Activated CD8-positive, alpha-beta T cell treated with anti-CD3 and anti-CD28 coated beads for 36 hours (primary cell): ENCODE results near the gene PARD3. TPM values are rescaled to one million over a fixed set of nuclear protein-coding genes. Genes with fewer than 3 reads are reported as not detected.

ENCODE experiments used
- ATAC-seq: fragments of 200-7000 bp; cut with Tn5 transposase; one replicate; pipeline ENCODE4 v1.10.0; 2021; ENCODE audit warnings: mild to moderate bottlenecking, moderate library complexity
- CTCF ChIA-PET: fragments of 350-600 bp; sonication (Branson Sonifier 250); formaldehyde crosslinking; loops from one replicate; lab custom pipeline; 2021; ENCODE audit warnings: antibody characterized with exemption; lab: Charles Lee
- POLR2A ChIA-PET: fragments of 350-600 bp; sonication (Branson Sonifier 250); formaldehyde crosslinking; loops from one replicate; lab custom pipeline; 2021; ENCODE audit warnings: antibody characterized with exemption; lab: Charles Lee
- DNase-seq: peaks from one replicate; pipeline ENCODE4 v3.0.0-alpha.2; 2020
- H3K27ac Mint-ChIP-seq: one replicate; pipeline ENCODE4 v1.8.0; 2021; ENCODE audit warnings: mild to moderate bottlenecking, mixed read lengths
- H3K27me3 Mint-ChIP-seq: one replicate; pipeline ENCODE4 v1.8.0; 2021; ENCODE audit warnings: mixed read lengths
- H3K36me3 Mint-ChIP-seq: one replicate; pipeline ENCODE4 v1.8.0; 2021; ENCODE audit warnings: low read depth, mixed read lengths
- H3K4me1 Mint-ChIP-seq: one replicate; pipeline ENCODE4 v1.8.0; 2021; ENCODE audit warnings: low read depth, mixed read lengths
- H3K4me3 Mint-ChIP-seq: one replicate; pipeline ENCODE4 v1.8.0; 2021; ENCODE audit warnings: mild to moderate bottlenecking, moderate library complexity, mixed read lengths
- H3K9me3 Mint-ChIP-seq: one replicate; pipeline ENCODE4 v1.8.0; 2021; ENCODE audit warnings: mixed read lengths
- intact Hi-C: fragments of 100-400 bp; cut with micrococcal nuclease; formaldehyde crosslinking; loops from one replicate; pipeline ENCODE4 v1.10.0; 2022
- total RNA-seq, 2 experiments: library from RNA; stranded (reverse); gene quantifications; one replicate each; pipeline ENCODE4 v1.2.3, GENCODE V29; 2021
- TF ChIP-seq, protein P1 (sequence below): fragments of 200-600 bp; IDR thresholded peaks from one replicate; pipeline ENCODE4 v1.8.0; 2022; ENCODE audit warnings: antibody characterized with exemption, mild to moderate bottlenecking

The PARD3 gene
- total RNA-seq, 2 experiments from 2014 or later, result 1.6 to 2.0 TPM

DNA sequence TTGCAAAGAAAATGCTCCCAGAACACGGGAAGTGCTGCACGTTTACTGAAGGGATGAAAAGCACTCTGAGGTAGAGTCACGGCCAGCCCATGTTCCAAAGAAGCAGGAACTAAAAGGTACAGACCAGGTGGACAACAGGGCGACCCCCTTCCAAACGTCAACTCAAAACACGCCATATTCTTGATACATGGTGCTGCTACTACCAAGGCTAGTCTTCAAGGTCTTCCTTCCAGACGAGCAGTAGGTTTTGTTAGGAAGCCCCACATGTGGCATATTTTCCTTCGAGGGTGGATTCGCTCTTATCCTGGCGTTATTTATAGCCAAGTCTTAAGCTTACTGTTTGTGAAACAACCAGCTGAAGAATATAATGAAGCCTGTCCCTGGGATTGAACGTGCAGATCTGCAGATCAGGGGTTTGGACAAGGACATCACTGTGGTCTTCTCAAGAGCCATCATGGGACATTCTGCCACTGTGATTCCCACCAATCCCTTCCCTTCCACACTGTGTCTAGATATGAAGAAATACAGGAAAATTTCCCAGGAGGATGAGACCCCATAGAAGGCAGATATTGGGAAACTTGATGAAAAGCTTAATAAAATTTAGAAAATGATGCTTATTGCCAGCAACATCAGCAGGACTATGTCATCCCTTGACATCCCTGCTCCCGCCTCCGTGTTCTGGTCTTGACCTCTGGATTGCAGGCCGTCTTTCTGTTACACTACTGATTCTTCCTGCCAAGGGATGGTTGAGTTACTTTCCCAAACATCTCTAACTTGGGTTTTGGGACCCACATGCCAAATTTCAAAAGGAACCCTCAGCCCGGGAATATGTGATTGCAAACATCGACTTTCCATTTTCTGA, 734.4 kb downstream of the PARD3 start:
- CTCF ChIA-PET, result no interaction called here
- Mint-ChIP-seq H3K4me1 (no peaks in the 10 kb centered on the region), H3K36me3 (no peaks in the 10 kb centered on the region), H3K27ac (no peak overlapping the region), H3K27me3 (no peaks in the 10 kb centered on the region), H3K4me3 (no peak overlapping the region), H3K9me3 (no peaks in the 10 kb centered on the region)
- DNase-seq, result no peak
- intact Hi-C loops, result no loop called here
- TF ChIP-seq, protein P1, sequence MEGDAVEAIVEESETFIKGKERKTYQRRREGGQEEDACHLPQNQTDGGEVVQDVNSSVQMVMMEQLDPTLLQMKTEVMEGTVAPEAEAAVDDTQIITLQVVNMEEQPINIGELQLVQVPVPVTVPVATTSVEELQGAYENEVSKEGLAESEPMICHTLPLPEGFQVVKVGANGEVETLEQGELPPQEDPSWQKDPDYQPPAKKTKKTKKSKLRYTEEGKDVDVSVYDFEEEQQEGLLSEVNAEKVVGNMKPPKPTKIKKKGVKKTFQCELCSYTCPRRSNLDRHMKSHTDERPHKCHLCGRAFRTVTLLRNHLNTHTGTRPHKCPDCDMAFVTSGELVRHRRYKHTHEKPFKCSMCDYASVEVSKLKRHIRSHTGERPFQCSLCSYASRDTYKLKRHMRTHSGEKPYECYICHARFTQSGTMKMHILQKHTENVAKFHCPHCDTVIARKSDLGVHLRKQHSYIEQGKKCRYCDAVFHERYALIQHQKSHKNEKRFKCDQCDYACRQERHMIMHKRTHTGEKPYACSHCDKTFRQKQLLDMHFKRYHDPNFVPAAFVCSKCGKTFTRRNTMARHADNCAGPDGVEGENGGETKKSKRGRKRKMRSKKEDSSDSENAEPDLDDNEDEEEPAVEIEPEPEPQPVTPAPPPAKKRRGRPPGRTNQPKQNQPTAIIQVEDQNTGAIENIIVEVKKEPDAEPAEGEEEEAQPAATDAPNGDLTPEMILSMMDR, result no peak
- POLR2A ChIA-PET, result no interaction called here
- ATAC-seq, result no peak

DNA sequence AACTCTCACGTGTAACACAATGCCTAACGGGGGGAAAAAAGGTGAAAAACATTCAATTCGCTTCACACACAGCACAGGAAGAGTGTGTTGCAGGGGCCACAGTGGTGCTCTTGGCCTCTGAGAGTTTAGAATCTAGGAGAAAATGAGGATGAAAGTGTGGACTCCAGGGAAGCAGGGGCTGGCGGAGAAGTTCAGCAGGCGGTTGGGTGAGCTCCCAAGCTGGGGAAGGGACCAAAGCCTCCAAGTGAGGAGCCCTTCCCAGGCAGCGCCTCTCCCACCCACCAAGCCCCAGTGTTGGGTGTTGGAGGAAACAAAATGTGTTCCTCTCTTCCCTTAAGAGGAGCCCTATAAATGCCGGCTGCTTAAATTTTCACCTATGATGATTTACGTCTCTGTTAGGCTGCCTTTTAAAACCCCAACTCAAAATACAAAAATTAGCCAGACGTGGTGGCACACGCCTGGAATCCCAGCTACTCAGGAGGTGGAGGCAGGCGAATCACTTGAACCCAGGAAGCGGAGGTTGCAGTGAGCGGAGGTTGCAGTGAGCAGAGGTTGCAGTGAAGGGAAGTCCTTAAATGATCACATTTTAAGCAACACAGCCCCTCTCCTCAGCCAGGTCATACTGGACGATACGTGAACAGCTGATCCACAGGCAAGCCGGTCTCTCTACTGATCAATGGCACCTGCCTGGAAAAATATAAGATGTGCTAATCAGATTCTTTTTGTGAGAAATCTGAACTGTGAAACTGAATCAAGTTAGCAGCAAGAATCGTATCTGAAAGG, 735.2 kb downstream of the PARD3 start:
- H3K9me3 Mint-ChIP-seq, result no peaks in the 10 kb centered on the region
- no peaks in the 10 kb centered on the region for H3K27me3 Mint-ChIP-seq
- no peak overlapping the region for H3K27ac Mint-ChIP-seq
- TF ChIP-seq, protein P1, result no peak
- ChIA-PET POLR2A (no interaction called here), CTCF (no interaction called here)
- ATAC-seq (no peak), DNase-seq (no peak)
- H3K36me3 Mint-ChIP-seq, result no peaks in the 10 kb centered on the region
- intact Hi-C loops, result no loop called here
- no peak overlapping the region for H3K4me3 Mint-ChIP-seq
- H3K4me1 Mint-ChIP-seq, result no peaks in the 10 kb centered on the region

DNA sequence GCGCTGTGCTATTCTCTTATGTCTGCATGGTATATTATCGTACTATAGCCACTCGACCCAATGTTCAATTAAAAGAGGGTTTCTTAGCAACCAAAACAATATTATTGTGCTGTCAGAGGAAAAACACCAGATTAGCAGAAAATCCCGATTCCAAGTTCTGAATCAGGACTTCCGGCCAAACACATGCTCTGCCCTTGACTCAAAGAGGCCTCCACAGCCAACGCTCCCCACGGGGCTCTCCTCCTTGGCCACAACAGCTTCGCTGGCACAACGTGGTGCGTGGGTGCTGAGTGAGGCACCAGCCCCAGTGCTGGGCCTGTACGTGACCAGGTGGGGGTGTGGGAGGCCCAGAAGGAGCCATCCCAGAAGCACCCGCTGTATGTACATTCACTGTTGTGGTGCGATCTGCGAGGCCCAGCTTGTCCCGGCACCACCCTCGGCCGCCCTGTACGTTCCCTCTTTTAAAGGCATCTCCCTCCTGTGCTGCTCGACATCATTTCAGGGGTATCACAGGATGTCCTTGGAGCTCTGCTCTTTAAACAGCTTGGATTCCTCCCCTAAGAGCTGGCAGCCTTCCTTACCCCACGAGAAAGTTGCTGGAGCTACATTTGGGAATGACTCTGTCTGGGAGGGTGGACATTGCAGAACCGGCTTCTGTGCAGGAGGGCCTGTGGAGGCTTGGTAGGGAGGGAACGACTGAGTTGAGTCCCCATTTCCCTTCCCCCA, 736.2 kb downstream of the PARD3 start:
- Mint-ChIP-seq H3K27ac (no peak overlapping the region), H3K4me1 (no peaks in the 10 kb centered on the region), H3K9me3 (no peaks in the 10 kb centered on the region), H3K36me3 (no peaks in the 10 kb centered on the region), H3K4me3 (no peak overlapping the region), H3K27me3 (no peaks in the 10 kb centered on the region)
- ChIA-PET POLR2A (no interaction called here), CTCF (no interaction called here)
- intact Hi-C loops, result no loop called here
- ATAC-seq (no peak), DNase-seq (no peak)
- TF ChIP-seq, protein P1, result no peak

DNA sequence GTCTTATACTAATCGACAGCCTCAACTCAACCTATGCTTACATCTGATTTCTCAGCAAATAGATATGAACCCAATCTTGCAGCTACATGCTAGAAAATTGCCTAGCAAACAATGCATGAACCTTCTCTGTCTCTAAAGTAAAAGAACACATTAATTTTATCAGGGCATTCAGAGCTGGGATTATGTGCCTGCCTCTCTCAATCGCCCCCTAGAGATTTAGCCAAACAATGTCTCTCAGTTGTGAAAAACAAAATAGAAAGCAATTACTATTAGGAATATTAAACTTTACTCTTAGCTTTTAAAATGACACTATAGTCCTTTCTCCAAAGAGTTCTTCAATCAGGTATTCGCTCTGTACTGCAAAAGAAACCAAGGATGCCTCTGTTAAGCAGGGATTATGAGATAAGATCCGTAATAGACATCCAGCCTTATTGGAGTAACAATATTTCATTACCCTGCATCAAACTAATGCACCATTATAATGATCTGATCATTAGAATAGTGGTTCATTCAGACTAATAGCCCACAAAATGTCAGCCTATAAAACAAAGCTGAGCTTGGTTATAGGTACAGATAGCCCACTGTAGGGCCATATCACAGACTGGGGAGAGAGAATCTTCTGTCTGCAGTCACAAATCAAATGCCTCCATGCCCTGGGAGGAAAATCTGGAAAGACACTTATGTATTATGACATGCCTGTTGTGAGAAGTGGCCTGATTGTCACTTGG, 736.9 kb downstream of the PARD3 start:
- no peaks in the 10 kb centered on the region for H3K27me3 Mint-ChIP-seq
- intact Hi-C loops, result no loop called here
- H3K36me3 Mint-ChIP-seq, result no peaks in the 10 kb centered on the region
- no peaks in the 10 kb centered on the region for H3K9me3 Mint-ChIP-seq
- POLR2A ChIA-PET, result no interaction called here
- TF ChIP-seq, protein P1, result no peak
- no peak overlapping the region for H3K27ac Mint-ChIP-seq
- CTCF ChIA-PET, result no interaction called here
- no peaks in the 10 kb centered on the region for H3K4me1 Mint-ChIP-seq
- no peak overlapping the region for H3K4me3 Mint-ChIP-seq
- DNase-seq (no peak), ATAC-seq (no peak)
